ENCODE measurements around the gene GPR157.
"Not testable (repeated sequence)": the region's sequence is repeated elsewhere in the genome, so short reads cannot be mapped to it uniquely, and the experiment has no call there.

The GPR157 gene, protein sequence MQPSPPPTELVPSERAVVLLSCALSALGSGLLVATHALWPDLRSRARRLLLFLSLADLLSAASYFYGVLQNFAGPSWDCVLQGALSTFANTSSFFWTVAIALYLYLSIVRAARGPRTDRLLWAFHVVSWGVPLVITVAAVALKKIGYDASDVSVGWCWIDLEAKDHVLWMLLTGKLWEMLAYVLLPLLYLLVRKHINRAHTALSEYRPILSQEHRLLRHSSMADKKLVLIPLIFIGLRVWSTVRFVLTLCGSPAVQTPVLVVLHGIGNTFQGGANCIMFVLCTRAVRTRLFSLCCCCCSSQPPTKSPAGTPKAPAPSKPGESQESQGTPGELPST

GRCh38 chr1:9128520-9129265 lies at the start of gene GPR157:
GPR157 (minus strand) TSS chr1:9129102; CDS start chr1:9129027, 75 bp downstream.
- no peak for FAIRE-seq

- FAIRE-seq, result no peak
Observed at GRCh38 chr1:9174762-9175161, 45.9 kb upstream of the GPR157 start.

GRCh38 chr1:9174243-9174642 lies 45.3 kb upstream of the GPR157 start:
- FAIRE-seq, result no peak

GRCh38 chr1:9169601-9170137 lies 40.8 kb upstream of the GPR157 start:
- no peak for FAIRE-seq

GRCh38 chr1:9167638-9168037 lies 38.7 kb upstream of the GPR157 start:
- no peak for FAIRE-seq

DNA sequence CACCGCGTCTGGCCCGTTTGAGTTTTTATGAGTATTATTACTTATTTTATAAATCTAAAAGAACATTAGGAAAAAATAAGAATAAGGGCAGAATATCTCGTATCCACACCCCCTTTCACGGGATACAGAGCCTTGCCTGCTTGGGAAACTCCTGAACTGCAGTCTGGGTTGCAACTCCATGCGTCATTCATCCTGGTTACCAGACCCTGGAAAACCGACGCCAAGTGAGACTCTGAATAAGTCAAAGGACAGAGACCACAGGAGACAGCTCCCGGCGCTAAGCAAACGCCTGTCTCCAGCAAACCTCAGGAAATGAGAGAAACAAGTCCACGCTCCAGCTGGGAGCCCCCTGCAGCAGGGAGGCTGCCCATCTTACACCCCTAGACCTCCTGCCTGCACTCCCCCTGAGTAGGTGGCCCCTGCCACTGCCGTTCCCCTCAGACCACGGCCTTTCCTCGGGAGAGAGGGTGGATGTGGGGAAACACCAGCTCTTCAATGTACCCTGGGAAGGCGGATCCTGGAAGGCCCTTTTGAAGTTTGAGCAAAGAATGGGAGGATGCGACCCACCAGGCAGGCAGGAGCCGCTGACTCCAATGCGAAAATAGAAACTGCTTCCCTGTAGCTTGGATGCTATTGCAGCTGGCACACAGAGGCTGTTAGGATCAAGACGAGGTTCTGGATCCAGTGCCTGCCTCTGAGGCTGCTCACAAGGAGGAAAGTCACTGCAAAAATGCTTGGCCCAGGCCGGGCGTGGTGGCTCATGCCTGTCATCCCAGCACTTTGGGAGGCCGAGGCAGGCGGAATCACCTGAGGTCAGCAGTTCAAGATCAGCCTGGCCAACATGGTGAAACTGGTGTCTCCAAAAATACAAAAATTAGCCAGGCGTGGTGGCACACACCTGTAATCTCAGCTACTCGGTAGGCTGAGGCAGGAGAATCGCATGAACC lies 37.7 kb upstream of the GPR157 start:
- no peak for FAIRE-seq

DNA sequence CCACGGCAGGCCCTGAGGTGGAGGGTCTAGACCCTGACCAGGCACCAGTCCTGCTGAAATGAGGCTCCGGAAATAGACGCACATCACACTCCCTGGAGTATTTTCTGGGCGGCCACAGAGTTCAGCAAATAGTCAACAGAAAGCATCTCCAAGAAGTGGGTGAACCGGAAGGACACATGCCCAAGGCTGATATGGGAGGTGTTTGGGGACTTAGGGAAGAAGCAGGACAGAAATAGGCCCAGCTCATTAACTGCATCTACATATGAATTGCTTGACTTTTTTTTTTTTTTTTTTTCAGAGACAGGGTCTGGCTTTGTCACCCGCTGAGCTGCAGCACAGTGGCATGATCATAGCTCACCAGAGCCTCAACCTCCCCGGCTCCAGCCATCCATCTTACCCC lies 36.5 kb upstream of the GPR157 start:
- FAIRE-seq, result no peak

- no peak for FAIRE-seq
Observed at GRCh38 chr1:9164919-9165318, 36.0 kb upstream of the GPR157 start.

- no peak for FAIRE-seq
Observed at GRCh38 chr1:9164532-9164900, 35.6 kb upstream of the GPR157 start.

GRCh38 chr1:9161963-9162362 lies 33.1 kb upstream of the GPR157 start:
- FAIRE-seq, result no peak

- FAIRE-seq, result no peak
Observed at GRCh38 chr1:9161342-9161741, 32.4 kb upstream of the GPR157 start.

DNA sequence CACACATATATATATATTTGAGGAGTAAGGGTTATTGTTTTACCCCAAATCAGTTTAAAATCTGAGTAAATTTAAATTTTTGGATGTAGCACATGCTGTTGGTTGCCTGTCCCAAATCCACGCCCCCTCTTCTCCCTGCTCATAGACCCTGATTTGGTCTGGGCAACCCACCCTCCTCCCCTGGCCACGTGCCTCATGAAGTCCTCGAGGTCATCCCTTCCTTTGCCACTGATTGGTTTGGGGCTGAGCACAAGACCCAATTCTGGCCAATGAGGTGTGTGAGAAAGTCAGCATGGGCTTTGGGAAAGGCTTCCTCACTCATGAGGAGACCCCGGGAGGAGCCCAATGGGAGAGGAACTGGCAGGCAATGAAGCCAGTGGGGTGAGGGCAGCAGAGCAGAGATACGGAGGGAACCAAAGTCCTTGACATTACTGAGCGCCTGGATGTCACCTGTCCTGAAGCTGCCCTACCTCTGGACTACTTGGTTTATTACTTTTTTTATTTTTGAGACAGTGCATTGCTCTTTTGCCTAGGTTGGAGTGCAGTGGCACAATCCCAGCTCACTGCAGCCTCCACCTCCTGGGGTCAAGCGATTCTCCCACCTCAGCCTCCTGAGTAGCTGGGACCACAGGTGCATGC lies 31.3 kb upstream of the GPR157 start:
- no peak for FAIRE-seq

- no peak for FAIRE-seq
Observed at GRCh38 chr1:9155879-9156278, 27.0 kb upstream of the GPR157 start.

GRCh38 chr1:9155405-9155804 lies 26.5 kb upstream of the GPR157 start:
- not testable (repeated sequence) for FAIRE-seq

GRCh38 chr1:9153152-9153551 lies 24.2 kb upstream of the GPR157 start:
- no peak for FAIRE-seq

GRCh38 chr1:9152535-9152934 lies 23.6 kb upstream of the GPR157 start:
- FAIRE-seq, result no peak

GRCh38 chr1:9151328-9151860 lies 22.5 kb upstream of the GPR157 start:
- FAIRE-seq, result no peak

GRCh38 chr1:9150582-9151327 lies 21.9 kb upstream of the GPR157 start:
- no peak for FAIRE-seq

DNA sequence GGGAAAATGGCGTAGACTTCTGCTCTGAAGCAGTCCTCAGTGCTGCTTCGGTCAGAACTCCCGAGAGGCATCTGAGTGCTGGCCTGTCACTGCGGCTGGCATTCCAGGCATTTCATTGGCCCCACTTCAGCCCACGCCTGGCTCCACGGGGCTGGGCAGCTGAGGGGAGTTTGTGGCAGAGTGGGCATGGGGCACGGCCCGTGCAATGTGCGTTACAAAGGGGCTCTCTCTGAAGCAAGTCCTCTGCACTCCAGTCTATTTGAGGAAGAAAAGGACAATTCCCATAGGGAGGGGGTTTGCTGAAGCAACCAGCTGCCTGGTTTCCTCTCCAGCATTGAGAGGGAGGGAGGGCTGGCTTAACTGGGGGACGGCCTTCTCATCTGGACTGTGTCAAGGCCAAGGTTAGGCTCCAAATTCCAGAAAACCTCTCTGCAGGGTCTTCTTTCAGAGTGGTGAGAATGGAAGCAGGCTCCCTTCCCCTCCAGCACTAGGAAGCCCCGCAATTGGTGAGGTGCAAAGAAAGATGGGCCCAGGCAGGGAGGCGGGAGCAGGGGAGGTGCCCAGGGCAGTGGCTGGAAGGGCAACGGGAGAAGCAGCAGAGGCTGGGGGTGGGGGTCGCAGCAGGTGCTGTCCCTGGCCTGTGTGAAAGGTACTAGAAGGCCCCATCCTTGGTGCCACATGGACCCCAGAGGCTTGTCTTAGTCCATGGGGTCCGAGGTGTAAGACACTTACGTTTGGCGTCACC lies 21.1 kb upstream of the GPR157 start:
- FAIRE-seq, result no peak

GRCh38 chr1:9149151-9149550 lies 20.2 kb upstream of the GPR157 start:
- FAIRE-seq, result no peak

- FAIRE-seq, result no peak
Observed at GRCh38 chr1:9146156-9146555, 17.3 kb upstream of the GPR157 start.

Data from A204.1 (cell line).